ENCODE measurements around the gene TFAP2A.

TFAP2A gene

DNA sequence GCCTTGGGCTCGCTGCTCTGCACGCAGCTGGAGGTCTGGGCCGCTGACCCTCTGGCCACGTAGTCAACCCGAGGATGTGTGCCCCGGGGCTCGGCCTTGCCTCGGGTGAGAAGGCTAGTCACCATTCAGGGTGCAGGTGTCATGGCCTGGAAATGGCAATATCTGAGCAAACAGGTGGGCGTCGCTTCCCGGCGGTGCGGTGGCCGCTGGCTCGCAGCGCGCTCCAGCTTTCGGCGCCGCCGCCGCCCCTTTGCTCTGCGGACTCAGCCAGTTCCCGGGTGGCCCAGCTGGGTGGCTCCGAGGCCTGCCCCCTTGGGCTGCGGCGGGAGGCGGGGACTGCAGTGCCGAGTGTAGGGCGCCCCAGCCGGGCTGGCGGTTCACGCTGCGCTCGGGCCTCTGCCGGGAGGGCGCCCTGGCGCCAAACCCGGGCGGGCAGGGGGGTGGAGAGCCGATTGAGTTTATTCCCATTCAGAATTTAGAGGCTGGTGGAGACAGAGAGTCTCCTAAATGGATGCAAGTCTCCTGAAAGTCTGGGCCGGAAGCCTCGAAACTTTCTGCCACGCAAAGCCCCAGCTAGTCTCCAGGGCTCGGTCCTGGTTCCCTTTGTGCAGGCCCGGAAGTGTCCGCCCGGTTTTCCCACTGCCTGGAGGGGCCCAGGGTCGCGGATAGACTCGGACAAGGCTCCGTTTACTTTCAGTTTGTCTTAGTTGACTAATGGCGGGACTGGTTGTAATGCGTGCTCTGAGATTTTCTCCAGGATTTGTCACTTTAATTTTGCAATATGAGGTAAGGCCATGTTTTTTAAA is 11.3 kb upstream of the TFAP2A start:
- no peak for DNase-seq

GRCh38 chr6:10425176-10425974 is 10.5 kb upstream of the TFAP2A start:
- DNase-seq = no peak

GRCh38 chr6:10424040-10424439 is 9.2 kb upstream of the TFAP2A start:
- no peak for DNase-seq

- no peak for DNase-seq
Observed at GRCh38 chr6:10422737-10423034, 7.8 kb upstream of the TFAP2A start.

- no peak for DNase-seq
Observed at GRCh38 chr6:10421921-10422736, 7.3 kb upstream of the TFAP2A start.

DNA sequence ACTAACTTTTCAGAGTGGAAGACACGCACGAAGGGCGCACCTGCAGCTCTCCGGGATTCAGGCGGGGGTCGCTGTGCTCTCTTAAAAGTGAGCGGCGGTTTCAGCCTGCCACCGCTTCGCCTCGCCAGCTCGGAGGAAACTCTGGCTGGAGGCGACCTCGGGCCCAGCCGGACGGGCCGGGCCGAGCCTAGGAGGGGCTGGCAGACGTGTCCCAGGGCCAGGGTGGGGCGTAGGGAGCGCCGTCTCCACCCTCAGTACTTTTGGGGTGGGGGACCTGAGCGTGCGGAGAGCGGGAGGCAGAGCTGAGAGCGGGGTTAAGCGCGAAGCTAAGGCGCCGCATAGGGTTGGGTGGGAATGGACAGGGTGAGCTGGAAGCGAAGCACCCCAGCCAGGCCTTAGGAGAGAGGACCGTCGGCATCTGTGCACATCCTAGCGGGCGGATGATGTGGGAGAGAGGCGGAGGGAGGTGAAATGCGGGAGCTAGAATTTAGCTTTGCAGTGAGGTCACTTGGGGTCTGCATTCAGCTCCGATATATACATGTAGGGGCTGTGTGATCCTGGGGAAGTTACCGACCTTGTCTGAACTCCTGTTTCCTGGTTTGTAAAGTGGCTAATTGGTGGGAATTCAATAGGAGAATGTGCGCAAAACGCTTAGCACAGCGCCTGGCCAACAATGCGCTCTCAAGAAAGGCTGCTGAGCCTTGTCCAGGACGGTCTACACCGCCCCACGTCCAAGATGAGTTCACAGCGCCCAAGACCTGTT is 6.5 kb upstream of the TFAP2A start:
- DNase-seq = no peak

- DNase-seq = no peak
Observed at GRCh38 chr6:10420546-10421157, 5.8 kb upstream of the TFAP2A start.

- peak; percentile 31 for DNase-seq
Observed at GRCh38 chr6:10419749-10420545, 5.1 kb upstream of the TFAP2A start.

GRCh38 chr6:10418862-10419748 is 4.2 kb upstream of the TFAP2A start:
- no peak for DNase-seq

DNA sequence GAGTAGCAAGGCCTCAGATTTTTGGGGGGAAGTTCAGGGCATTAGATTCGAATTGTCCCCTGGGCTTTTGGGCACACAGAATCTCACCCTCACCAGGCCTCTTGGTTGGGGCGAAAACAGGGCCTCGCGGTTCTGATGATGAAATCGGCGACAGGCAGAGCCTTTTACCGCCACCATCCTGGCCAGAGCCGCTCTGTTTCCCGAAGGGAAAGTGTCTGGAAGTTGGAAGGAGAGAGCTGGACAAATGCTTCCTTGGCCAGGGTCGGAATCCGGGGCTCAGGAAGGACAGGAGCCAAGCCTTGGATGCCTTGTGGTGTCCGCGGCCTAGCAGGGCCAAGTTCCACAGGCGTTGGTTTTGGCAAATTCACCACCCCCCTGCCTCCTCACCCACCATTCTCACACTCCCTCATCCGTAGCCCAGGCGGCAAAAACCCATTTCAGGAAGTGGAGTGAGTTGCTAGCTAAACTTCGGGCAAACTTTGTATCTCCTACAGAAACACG is 3.5 kb upstream of the TFAP2A start:
- no peak for DNase-seq

GRCh38 chr6:10417681-10418104 is 2.8 kb upstream of the TFAP2A start:
- no peak for DNase-seq

DNA sequence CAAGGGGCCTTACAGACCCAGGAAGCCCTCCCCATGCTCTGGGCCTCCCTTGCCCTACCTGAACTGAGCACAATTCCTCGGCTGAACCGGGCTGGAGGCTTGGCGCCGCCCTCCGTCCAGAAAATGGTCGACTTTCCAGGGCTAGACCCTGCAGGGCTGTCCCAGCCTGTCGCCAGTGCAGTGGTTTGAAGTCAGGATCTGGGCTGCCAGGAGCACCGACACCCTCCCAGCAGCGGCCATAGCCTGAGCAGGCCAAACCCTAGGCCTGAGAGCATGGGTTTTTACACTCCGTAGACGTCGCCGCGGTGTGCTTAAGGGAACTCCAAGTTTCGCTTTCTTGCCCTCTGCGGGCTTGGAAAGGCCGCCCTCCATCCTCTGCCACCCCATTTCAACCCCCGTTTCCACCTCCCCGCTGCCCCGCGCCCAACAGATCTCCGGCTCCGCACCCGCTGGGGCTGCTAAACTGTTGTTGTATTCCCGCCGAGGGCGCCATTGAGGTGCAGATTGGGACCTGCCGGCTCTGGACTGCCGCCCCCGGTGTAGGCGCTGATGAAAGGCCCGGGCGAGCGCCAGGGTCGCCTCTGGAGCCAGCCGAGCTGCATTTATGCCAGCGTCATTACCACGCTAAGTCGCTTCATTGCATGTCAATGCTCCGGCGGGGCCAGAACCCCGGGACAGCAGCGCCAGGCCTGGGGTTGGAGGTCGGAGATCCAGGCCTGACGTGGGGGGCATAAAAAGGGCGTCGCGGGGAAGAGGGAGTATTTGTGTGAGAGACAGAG is 2.2 kb upstream of the TFAP2A start:
- DNase-seq = no peak

DNA sequence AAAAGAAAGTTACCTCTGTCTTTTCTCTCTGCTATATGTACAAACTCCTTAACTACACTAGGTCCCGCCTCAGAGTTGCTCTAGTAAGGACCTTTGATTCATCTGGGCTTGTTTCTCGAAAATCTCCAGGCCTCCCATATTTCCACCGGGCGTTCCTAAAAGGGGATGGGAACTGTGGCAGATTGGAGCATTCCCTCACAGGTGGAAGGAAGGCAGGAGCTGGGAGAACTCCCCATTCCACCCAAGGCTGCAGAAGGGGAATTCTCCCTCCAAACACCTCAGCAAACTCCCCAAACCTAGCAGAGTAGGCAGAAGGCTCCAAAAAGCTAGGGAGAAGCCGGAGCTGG is 1.6 kb upstream of the TFAP2A start:
- no peak for DNase-seq

DNA sequence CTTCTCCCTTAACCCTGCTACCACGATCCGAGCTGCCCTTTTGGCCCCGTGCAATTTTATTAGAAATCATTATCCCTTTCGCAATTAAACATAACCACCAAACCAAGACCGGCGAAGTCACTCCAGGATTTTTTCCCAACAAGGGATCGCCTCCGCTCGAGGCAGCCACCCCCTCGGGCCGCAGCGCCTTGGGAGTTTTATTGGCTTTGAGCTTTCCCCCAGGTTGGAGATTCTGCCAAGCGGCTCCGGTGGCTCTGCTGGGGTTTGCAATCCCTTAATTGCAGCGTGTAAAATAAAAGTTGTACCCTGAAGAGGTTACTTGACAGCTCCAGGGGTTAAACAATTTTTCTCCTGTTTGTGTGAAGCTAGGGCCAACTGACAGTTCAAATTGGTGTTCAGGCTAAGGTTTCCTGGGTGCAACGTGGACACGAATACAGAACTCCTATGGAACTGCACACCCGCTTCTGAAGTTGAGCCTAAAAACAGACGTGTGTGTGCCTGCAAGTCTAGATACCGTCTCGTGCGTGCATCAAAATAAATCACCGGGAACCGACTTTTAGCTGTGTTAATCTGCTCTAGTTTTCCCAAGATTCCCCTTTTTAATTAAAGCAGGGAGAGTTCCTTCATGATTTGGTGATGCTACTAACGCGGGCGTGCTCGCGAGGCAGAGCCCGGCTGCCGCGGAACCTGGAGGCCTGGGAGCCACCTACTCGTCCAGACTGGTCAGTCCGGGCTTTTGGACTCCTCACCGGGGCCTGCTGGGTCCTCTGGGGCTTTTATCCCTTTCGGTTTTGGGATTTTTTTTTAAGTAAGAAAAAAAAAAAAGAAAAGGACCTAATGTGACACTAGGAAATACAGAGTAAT is 975 bp upstream of the TFAP2A start:
- DNase-seq = no peak

DNA sequence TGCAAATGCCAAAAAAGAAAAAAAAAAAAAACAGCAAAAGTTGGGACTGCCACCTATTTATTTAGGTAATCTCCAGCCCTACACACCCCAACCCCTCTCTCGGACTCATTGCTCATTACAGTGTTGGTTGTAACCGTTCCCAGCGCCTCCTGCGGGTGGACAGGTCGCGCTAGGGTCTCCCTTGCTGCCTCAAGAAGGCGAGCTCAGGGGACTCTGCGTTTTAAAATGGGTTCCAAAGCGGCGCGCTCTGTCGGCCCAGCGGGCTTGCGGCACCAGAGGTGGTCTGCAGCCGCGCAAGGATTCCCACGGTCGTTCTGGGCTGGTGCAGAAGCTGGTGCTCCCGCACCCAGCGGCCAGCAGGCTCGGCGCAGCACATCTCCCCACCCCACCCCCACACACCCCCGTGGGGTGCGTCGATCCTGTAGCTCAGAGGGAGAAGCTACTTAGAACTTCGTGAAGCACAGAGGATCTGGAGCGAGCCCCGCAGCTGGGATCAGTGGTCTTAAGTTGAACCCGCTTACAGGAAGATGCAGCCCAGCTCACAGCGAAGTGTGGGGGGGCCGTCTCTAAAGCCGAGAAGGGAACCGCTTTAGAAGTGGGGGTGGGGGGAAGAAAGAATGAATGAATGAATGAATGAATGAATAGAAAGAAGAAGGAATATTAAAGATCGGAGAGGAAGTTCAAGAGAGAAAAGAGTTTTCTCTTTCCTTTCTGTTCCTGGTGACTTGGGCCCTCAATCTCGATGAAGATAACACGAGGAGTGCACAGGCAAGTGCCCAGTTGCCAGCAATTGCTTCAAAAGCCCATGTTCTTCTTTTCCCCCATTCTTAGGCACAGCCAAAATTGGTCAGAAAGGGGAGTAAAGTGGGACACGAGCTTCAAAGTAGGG is 780 bp downstream of the TFAP2A start:
- DNase-seq = no peak

- no peak for DNase-seq
Observed at GRCh38 chr6:10413262-10413849, 1.5 kb downstream of the TFAP2A start.

Data from suppressor macrophage treated with lipopolysaccharide for 4 hours (primary cell).